CD14-positive monocyte (primary cell): ENCODE results near the gene PARD6G. TPM values are rescaled to one million over a fixed set of nuclear protein-coding genes. Genes with fewer than 3 reads are reported as not detected.
"Not testable (repeated sequence)": the region's sequence is repeated elsewhere in the genome, so short reads cannot be mapped to it uniquely, and the experiment has no call there.

Source experiments
- DNase-seq, 3 donors: peaks; one replicate each; pipeline ENCODE4 v3.0.0-alpha.2; 2011 to 2022
- H2AFZ ChIP-seq: 2 replicates; pipeline ENCODE4 v1.6.0; 2012; ENCODE audit warnings: mild to moderate bottlenecking, low read depth, low read length, inconsistent platforms; ENCODE audit not compliant: insufficient read depth, poor library complexity, severe bottlenecking
- H3K27ac ChIP-seq, 2 donors: 1 replicate in 1 of 2; 2 replicates in 1 of 2; pipeline ENCODE4 v1.5.1; 2012 to 2013; ENCODE audit warnings: low read length in 2 of 2, control low read depth in 1 of 2, inconsistent platforms in 1 of 2, low read depth in 1 of 2, mild to moderate bottlenecking in 1 of 2
- H3K27me3 ChIP-seq, 2 donors: one replicate each; pipeline versions ENCODE4 v1.6.0 to v1.6.1; 2011 to 2013; ENCODE audit warnings: low read length in 2 of 2; ENCODE audit not compliant: control insufficient read depth in 2 of 2, insufficient read depth in 2 of 2
- H3K36me3 ChIP-seq, 2 donors: replicated peaks in 1 of 2; 1 replicate in 1 of 2; 2 replicates in 1 of 2; pipeline versions ENCODE4 v1.5.1 to v1.6.1; 2012 to 2013; ENCODE audit warnings: low read length in 2 of 2, control low read depth in 1 of 2, inconsistent platforms in 1 of 2, mild to moderate bottlenecking in 1 of 2; ENCODE audit not compliant: insufficient read depth in 2 of 2, control insufficient read depth in 1 of 2
- H3K4me1 ChIP-seq, 2 donors: 1 replicate in 1 of 2; 2 replicates in 1 of 2; pipeline versions ENCODE4 v1.5.1 to v1.6.1; 2012 to 2013; ENCODE audit warnings: low read length in 2 of 2, control low read depth in 1 of 2, inconsistent platforms in 1 of 2, mild to moderate bottlenecking in 1 of 2, moderate library complexity in 1 of 2; ENCODE audit not compliant: insufficient read depth in 2 of 2, control insufficient read depth in 1 of 2
- H3K4me2 ChIP-seq: replicated peaks from 2 replicates; pipeline ENCODE3; 2012; ENCODE audit warnings: low read length, moderate library complexity, mild to moderate bottlenecking; ENCODE audit not compliant: poor library complexity, severe bottlenecking; ENCODE audit errors: extremely low read depth
- H3K4me3 ChIP-seq, 3 experiments: fragments of 200-600 bp in 1 of 3; sonication (generic) in 1 of 3; replicated peaks in 1 of 3; 1 replicate in 2 of 3; 2 replicates in 1 of 3; pipeline ENCODE4 v1.5.1; 2011 to 2013; ENCODE audit warnings: low read length in 3 of 3, mild to moderate bottlenecking in 3 of 3, control low read depth in 2 of 3, low read depth in 2 of 3, inconsistent platforms in 1 of 3, moderate library complexity in 1 of 3
- H3K79me2 ChIP-seq: 2 replicates; pipeline ENCODE4 v1.6.0; 2012; ENCODE audit warnings: mild to moderate bottlenecking, control low read depth, inconsistent platforms, low read length, moderate library complexity; ENCODE audit not compliant: insufficient read depth
- H3K9ac ChIP-seq: 2 replicates; pipeline ENCODE4 v1.6.0; 2017; ENCODE audit warnings: low read length, mild to moderate bottlenecking; ENCODE audit not compliant: insufficient read depth, poor library complexity, severe bottlenecking
- H3K9me3 ChIP-seq, 2 donors: replicated peaks in 1 of 2; 1 replicate in 1 of 2; 2 replicates in 1 of 2; pipeline versions ENCODE4 v1.5.1 to v1.6.1; 2012 to 2013; ENCODE audit warnings: low read length in 2 of 2, control low read depth in 1 of 2; ENCODE audit not compliant: control insufficient read depth in 1 of 2, insufficient read depth in 1 of 2
- H4K20me1 ChIP-seq: 2 replicates; pipeline ENCODE4 v1.6.0; 2012; ENCODE audit warnings: mild to moderate bottlenecking, low read length, control low read depth, moderate library complexity; ENCODE audit not compliant: insufficient read depth
- H3K27ac Mint-ChIP-seq, 7 donors: one replicate each; pipeline ENCODE4 v1.8.0; 2020; ENCODE audit warnings: mild to moderate bottlenecking in 7 of 7, mixed read lengths in 7 of 7, moderate library complexity in 6 of 7, inconsistent platforms in 2 of 7
- H3K27me3 Mint-ChIP-seq, 3 donors: one replicate each; pipeline ENCODE4 v1.8.0; 2021 to 2022; ENCODE audit warnings: low read depth in 3 of 3, mild to moderate bottlenecking in 3 of 3, mixed read lengths in 3 of 3, moderate library complexity in 3 of 3, inconsistent platforms in 1 of 3
- H3K36me3 Mint-ChIP-seq, 2 donors: one replicate each; pipeline ENCODE4 v1.8.0; 2020; ENCODE audit warnings: mixed read lengths in 2 of 2, inconsistent platforms in 1 of 2, mild to moderate bottlenecking in 1 of 2
- H3K4me1 Mint-ChIP-seq: one replicate; pipeline ENCODE4 v1.8.0; 2020; ENCODE audit warnings: mild to moderate bottlenecking, mixed read lengths
- H3K4me3 Mint-ChIP-seq, 2 donors: one replicate each; pipeline ENCODE4 v1.8.0; 2020; ENCODE audit warnings: mild to moderate bottlenecking in 2 of 2, mixed read lengths in 2 of 2, moderate library complexity in 1 of 2
- H3K9me3 Mint-ChIP-seq, 7 donors: one replicate each; pipeline ENCODE4 v1.8.0; 2020 to 2022; ENCODE audit warnings: mixed read lengths in 7 of 7, mild to moderate bottlenecking in 6 of 7, moderate library complexity in 6 of 7, inconsistent platforms in 2 of 7
- WGBS: methylation state at CpG from one replicate; pipeline ENCODE4 v1.1.5; 2013; ENCODE audit warnings: missing lambda C conversion rate; ENCODE audit not compliant: insufficient coverage; 5-methylcytosine and 5-hydroxymethylcytosine counted together
- intact Hi-C, 2 donors: fragments of 100-400 bp; cut with micrococcal nuclease; formaldehyde crosslinking; loops; one replicate each; pipeline versions ENCODE4 v1.15.0 to v1.15.1; 2023
- polyA plus RNA-seq, 3 donors: library from polyadenylated mRNA; depleted of rRNA in 1 of 3; unstranded in 2 of 3; stranded (reverse) in 1 of 3; fragments of 300-500 nt in 2 of 3; fragments of >200 nt in 1 of 3; fragmentation: Illumina TruSeq in 2 of 3; gene quantifications; 1 replicate in 2 of 3; 2 replicates in 1 of 3; pipeline ENCODE4 v1.2.3, GENCODE V29; 2012 to 2021
- TF ChIP-seq, protein P1 (sequence below): fragments of 200-600 bp; IDR thresholded peaks from one replicate; pipeline ENCODE4 v1.8.0; 2022; ENCODE audit warnings: antibody characterized with exemption, mild to moderate bottlenecking

PARD6G gene
- polyA plus RNA-seq, 3 donors = not detected

- intact Hi-C loops, H2AFZ ChIP-seq, H3K4me2 ChIP-seq: not testable (repeated sequence)
These were observed 10.5 kb upstream of the PARD6G start for GRCh38 chr18:80257579-80258543.

GRCh38 chr18:80254971-80255500, 7.7 kb upstream of the PARD6G start:
- Mint-ChIP-seq H3K27me3 (peaks cover 1 to 10% (median 2%) of the 10 kb centered on the region in 3 donors), H3K36me3 (no peaks in the 10 kb centered on the region), H3K9me3 (peaks cover 0 to 10% (median 2%) of the 10 kb centered on the region in 7 donors), H3K4me1 (no peaks in the 10 kb centered on the region), H3K27ac (no peak overlapping the region), H3K4me3 (no peak overlapping the region)
- Histone ChIP-seq H3K4me2 (no peak overlapping the region), H4K20me1 (no peaks in the 10 kb centered on the region), H3K36me3 (no peaks in the 10 kb centered on the region), H3K4me1 (no peaks in the 10 kb centered on the region), H3K9me3 (peaks cover 0 to 5% of the 10 kb centered on the region in 2 donors), H2AFZ (no peak overlapping the region), H3K4me3 (no peak overlapping the region), H3K9ac (no peak overlapping the region), H3K27ac (no peak overlapping the region), H3K27me3 (no peaks in the 10 kb centered on the region), H3K79me2 (no peaks in the 10 kb centered on the region)
- no peak for DNase-seq
- TF ChIP-seq, protein P1, sequence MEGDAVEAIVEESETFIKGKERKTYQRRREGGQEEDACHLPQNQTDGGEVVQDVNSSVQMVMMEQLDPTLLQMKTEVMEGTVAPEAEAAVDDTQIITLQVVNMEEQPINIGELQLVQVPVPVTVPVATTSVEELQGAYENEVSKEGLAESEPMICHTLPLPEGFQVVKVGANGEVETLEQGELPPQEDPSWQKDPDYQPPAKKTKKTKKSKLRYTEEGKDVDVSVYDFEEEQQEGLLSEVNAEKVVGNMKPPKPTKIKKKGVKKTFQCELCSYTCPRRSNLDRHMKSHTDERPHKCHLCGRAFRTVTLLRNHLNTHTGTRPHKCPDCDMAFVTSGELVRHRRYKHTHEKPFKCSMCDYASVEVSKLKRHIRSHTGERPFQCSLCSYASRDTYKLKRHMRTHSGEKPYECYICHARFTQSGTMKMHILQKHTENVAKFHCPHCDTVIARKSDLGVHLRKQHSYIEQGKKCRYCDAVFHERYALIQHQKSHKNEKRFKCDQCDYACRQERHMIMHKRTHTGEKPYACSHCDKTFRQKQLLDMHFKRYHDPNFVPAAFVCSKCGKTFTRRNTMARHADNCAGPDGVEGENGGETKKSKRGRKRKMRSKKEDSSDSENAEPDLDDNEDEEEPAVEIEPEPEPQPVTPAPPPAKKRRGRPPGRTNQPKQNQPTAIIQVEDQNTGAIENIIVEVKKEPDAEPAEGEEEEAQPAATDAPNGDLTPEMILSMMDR = no peak
- intact Hi-C loops = no loop called here
- 86% methylated on average over 5 of the region's 6 CpGs for WGBS

More at GRCh38 chr18:80257579-80258543, 10.5 kb upstream of the PARD6G start:
- H3K79me2 ChIP-seq, H3K4me3 ChIP-seq, H3K4me1 Mint-ChIP-seq, H3K36me3 ChIP-seq, H3K4me1 ChIP-seq, H3K27me3 ChIP-seq, H3K27ac Mint-ChIP-seq, H3K27ac ChIP-seq, H3K9me3 ChIP-seq, H3K36me3 Mint-ChIP-seq, H3K9ac ChIP-seq, H4K20me1 ChIP-seq: not testable (repeated sequence)
- DNase-seq = peak; percentile 14 to 47 (median 47)
- Mint-ChIP-seq H3K9me3 (peaks cover 0 to 10% (median 3%) of the 10 kb centered on the region in 7 donors), H3K4me3 (peak overlapping the region in 1 of 2 donors; percentile 9), H3K27me3 (peaks cover 0 to 10% (median 1%) of the 10 kb centered on the region in 3 donors)
- 36% methylated on average over 5 of the region's 12 CpGs for WGBS
- TF ChIP-seq, protein P1 = peak; percentile 79
